NB4 (cell line): ENCODE results near the gene LYST.

Source experiments
- CTCF ChIP-seq: IDR thresholded peaks from one replicate; pipeline ENCODE4 v1.5.1; 2012; ENCODE audit warnings: low read depth, low read length
- MAX ChIP-seq: IDR thresholded peaks from 2 replicates; pipeline ENCODE4 v1.6.1; 2011; ENCODE audit warnings: low read depth, low read length
- MYC ChIP-seq: IDR thresholded peaks from 2 replicates; pipeline ENCODE4 v1.6.1; 2011; ENCODE audit warnings: low read depth, low read length
- POLR2A ChIP-seq: IDR thresholded peaks from 2 replicates; pipeline ENCODE4 v1.6.1; 2011; ENCODE audit warnings: mild to moderate bottlenecking; ENCODE audit not compliant: insufficient read length; ENCODE audit errors: extremely low read depth

DNA sequence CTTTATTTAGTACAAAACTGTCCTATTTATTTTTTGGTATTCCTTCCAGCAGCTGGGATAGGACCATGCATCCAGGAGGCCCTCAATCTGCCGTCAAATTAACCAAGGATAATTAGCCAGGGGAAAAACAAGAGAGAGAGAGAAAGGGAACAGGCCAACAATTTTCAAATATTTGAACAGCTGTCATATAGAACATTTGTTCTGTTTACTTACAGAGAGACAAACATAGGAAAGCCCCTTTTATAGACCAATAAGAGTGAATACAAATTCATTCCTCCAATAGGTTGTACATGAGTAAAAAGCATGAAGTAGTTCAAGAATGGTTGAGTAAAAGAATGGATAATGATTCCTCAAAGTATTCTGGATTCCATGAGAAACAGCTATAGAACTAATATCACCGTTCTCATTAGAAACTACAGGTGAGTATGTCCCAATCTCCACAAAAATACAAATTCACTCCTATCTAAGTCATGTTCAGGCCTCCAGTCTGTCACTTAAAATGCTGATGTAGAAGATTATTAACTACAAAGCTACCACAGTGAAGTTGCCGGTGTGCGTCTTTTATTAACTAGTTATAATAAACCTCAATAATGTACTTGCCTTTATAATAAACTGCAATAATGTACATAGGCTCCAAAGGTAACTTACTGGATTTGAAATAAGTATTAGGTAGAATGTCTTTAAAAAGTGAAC is 152.4 kb downstream of the LYST start:
- TF ChIP-seq MAX (no peak), CTCF (no peak), POLR2A (no peak), MYC (no peak)
